ENCODE data around the gene GTF2F2. TPM values are rescaled to one million over a fixed set of nuclear protein-coding genes. Genes with fewer than 3 reads are reported as not detected.

The GTF2F2 gene
- total RNA-seq, 2 experiments from 2014 or later: 19.9 to 25.6 TPM

DNA sequence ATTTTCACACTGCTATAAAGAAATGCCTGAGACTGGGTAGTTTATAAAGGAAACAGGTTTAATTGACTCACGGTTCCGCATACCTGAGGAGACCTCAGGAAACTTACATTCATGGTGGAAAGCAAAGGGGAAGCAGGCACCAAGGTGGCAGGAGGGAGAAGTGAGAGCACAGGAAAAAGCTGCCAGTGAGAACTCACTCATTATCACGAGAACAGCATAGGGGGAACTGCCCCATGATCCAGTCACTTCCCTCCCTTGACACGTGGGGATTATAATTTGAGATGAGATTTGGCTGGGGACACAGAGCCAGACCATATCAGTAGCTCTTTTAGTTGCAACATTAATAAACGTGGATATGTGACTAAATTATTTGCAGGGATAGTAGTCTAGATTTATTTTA is 84.8 kb downstream of the GTF2F2 start:
- no peak for DNase-seq

DNA sequence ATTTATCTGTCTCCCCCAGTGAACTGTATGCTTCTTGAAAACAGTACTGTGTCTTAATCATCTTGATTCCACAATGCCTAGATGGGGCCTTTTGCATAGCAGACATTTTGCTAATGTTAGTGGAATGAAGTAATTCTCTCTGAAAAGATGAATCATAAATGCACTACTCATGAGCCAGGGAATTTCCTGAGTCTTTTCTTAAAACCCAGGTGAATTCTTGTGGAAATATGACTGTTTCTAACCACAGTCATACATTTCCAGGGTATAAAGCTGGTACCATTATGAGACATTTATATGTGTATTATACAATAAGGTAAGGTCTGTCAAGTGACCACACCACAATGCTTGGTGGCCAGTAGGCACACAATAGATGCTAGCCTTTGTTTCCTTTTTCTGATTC is 86.0 kb downstream of the GTF2F2 start:
- DNase-seq (peak; percentile 35), ATAC-seq (peak; percentile 94)
- POLR2A ChIA-PET: no interaction called here
- H3K9me3 Mint-ChIP-seq (ENCODE audit: low read depth): no peaks in the 10 kb centered on the region
- H3K36me3 Mint-ChIP-seq (ENCODE audit: low read depth): peaks cover 27% of the 10 kb centered on the region
- intact Hi-C loops (cut with DNase I, micrococcal nuclease): loop anchor here (1.0 to 5.0 kb wide), 9 partner anchors 86 to 629 kb away; partner anchors contain the start of genes GTF2F2 (in 2 of the 2), CBY2 (in 1 of the 2) and TSC22D1 (in 1 of the 2)
- no peak overlapping the region for H3K27ac Mint-ChIP-seq
- H3K4me3 Mint-ChIP-seq: no peak overlapping the region
- H3K4me1 Mint-ChIP-seq: peaks cover 34% of the 10 kb centered on the region
- no peaks in the 10 kb centered on the region for H3K27me3 Mint-ChIP-seq
- CTCF ChIA-PET: interaction anchor here (0.7 to 2.8 kb wide), 7 partner anchors 9 to 159 kb away, joined by 3 to 20 read pairs (median 4); no protein-coding TSS in a partner anchor

More for the DNA sequence above, 84.8 kb downstream of the GTF2F2 start:
- Mint-ChIP-seq H3K4me1 (peaks cover 34% of the 10 kb centered on the region), H3K4me3 (no peak overlapping the region), H3K9me3 (ENCODE audit: low read depth) (no peaks in the 10 kb centered on the region), H3K36me3 (ENCODE audit: low read depth) (peaks cover 19% of the 10 kb centered on the region), H3K27me3 (no peaks in the 10 kb centered on the region), H3K27ac (no peak overlapping the region)
- ATAC-seq: no peak
- ChIA-PET CTCF (interaction anchor here (0.7 to 2.8 kb wide), 6 partner anchors 12 to 401 kb away, joined by 3 to 20 read pairs (median 3); no protein-coding TSS in a partner anchor), POLR2A (no interaction called here)
- intact Hi-C loops (cut with DNase I, micrococcal nuclease): loop anchor here (5.0 kb wide), 3 partner anchors 117 to 628 kb away; partner anchors contain the start of genes CBY2 (in 1 of the 2) and TSC22D1 (in 1 of the 2)

DNA sequence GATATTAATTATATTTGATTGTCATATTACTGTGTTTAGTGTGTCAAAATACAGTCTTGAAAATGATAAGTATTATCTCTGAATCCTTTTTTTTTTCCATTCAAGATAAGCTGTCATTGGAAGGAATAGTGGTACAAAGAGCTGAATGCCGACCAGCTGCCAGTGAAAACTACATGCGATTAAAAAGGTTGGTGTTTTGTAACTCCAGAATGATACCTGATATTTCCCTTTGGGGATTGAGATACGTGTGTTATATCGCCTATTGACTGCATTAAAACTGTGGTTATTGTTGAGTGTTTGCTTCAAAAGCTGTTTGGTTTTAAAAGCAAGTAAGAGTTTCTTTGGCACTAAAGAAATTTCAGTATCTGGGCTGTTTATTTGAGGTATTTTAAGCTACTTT is 87.0 kb downstream of the GTF2F2 start:
- POLR2A ChIA-PET: no interaction called here
- H3K36me3 Mint-ChIP-seq (ENCODE audit: low read depth): peaks cover 29% of the 10 kb centered on the region

DNA sequence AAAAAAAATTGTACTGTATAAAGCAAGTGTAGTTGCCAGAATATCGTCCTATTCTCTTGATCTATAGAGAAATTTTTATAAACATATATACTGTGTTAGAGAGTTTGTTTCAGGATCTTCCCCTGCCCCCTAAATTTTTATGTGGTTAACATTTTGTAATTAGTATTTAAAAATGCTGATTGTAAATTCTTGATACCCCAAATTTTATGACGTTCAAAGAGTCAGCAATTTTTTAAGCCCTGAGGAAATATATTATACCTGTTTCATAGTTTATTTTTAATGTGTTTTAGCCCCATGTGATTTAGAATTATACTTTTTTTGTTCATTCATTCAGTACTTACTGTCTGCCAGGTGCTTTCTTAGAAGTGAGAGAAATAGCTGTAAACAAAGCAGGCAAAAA is 87.8 kb downstream of the GTF2F2 start:
- peaks cover 31% of the 10 kb centered on the region for H3K4me1 Mint-ChIP-seq
- ATAC-seq (no peak), DNase-seq (no peak)
- intact Hi-C loops (cut with DNase I, micrococcal nuclease): loop anchor here (5.0 kb wide), 3 partner anchors 114 to 631 kb away; partner anchors contain the start of genes CBY2 (in 1 of the 2) and TSC22D1 (in 1 of the 2)
- POLR2A ChIA-PET: no interaction called here
- no peak overlapping the region for H3K4me3 Mint-ChIP-seq
- peaks cover 30% of the 10 kb centered on the region for H3K36me3 Mint-ChIP-seq (ENCODE audit: low read depth)
- no peaks in the 10 kb centered on the region for H3K9me3 Mint-ChIP-seq (ENCODE audit: low read depth)
- no peak overlapping the region for H3K27ac Mint-ChIP-seq
- CTCF ChIA-PET: interaction anchor here (1.0 kb wide), 2 partner anchors 9 kb away, joined by 3 read pairs; no protein-coding TSS in a partner anchor
- no peaks in the 10 kb centered on the region for H3K27me3 Mint-ChIP-seq

More for the DNA sequence above, 87.0 kb downstream of the GTF2F2 start:
- intact Hi-C loops (cut with DNase I, micrococcal nuclease): loop anchor here (2.0 to 5.0 kb wide), 4 partner anchors 115 to 630 kb away; partner anchors contain the start of genes CBY2 (in 1 of the 2) and TSC22D1 (in 1 of the 2)
- CTCF ChIA-PET: interaction anchor here (1.1 to 1.3 kb wide), 3 partner anchors 10 to 160 kb away, joined by 3 to 5 read pairs (median 4); no protein-coding TSS in a partner anchor
- DNase-seq: no peak
- H3K9me3 Mint-ChIP-seq (ENCODE audit: low read depth): no peaks in the 10 kb centered on the region
- no peaks in the 10 kb centered on the region for H3K27me3 Mint-ChIP-seq
- peaks cover 34% of the 10 kb centered on the region for H3K4me1 Mint-ChIP-seq
- no peak overlapping the region for H3K27ac Mint-ChIP-seq
- H3K4me3 Mint-ChIP-seq: no peak overlapping the region
- ATAC-seq: no peak

DNA sequence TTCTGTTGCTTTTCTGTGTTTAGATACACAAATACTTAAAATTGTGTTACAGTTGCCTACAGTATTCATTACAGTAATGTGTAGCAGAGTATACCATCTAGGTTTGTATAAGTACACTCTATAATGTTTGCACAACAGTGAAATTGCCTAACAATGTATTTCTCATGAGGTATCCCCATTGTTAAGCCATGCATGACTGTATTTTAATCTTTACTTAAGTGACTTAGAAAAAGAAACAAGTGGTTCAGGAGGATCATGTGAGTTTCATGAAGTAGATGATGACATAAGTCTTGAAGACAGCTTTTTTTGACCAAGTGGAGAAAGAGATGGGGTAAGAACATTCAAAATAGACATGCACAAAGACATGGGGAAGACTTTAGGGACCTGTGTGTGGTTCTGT is 88.9 kb downstream of the GTF2F2 start:
- peaks cover 32% of the 10 kb centered on the region for H3K36me3 Mint-ChIP-seq (ENCODE audit: low read depth)
- no peak overlapping the region for H3K4me3 Mint-ChIP-seq
- H3K27ac Mint-ChIP-seq: no peak overlapping the region
- ChIA-PET POLR2A (no interaction called here), CTCF (interaction anchor here (1.0 kb wide), 1 partner anchor 10 kb away, joined by 3 read pairs; no protein-coding TSS in a partner anchor)
- H3K9me3 Mint-ChIP-seq (ENCODE audit: low read depth): no peaks in the 10 kb centered on the region
- intact Hi-C loops (cut with DNase I, micrococcal nuclease): loop anchor here (5.0 kb wide), 3 partner anchors 113 to 632 kb away; partner anchors contain the start of genes CBY2 (in 1 of the 2) and TSC22D1 (in 1 of the 2)
- ATAC-seq: no peak
- peaks cover 28% of the 10 kb centered on the region for H3K4me1 Mint-ChIP-seq
- no peaks in the 10 kb centered on the region for H3K27me3 Mint-ChIP-seq
- DNase-seq: no peak

DNA sequence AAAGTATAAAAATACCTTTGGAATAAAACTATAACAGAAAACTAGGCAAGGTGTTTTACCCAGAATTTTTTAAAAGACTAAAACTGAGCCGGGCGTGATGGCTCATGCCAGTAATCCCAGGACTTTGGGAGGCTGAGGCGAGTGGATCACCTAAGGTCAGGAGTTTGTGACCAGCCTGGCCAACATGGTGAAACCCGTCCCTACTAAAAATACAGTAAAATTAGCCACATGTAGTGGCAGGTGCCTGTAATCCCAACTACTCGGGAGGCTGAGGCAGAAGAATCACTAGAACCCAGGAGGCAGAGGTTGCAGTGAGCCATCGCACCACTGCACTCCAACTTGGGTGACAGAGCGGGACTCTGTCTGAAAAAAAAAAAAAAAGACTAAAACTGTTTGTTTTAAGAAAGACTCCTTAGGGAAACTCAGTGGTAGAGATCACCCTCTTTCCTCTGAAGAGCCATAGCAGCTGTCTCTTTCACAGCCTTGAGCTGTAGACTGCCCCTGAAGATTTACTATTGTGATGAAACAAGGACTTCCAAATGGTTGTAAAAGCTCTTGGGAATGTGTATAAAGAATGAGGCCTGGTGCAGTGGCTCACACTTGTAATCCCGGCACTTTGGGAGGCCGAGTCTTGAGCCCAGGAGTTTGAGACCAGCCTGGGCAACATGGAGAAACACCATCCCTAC is 95.2 kb downstream of the GTF2F2 start:
- ATAC-seq (no peak), DNase-seq (no peak)
- H3K9me3 Mint-ChIP-seq (ENCODE audit: low read depth): no peaks in the 10 kb centered on the region
- CTCF ChIA-PET: interaction anchor here (0.6 to 1.7 kb wide), 4 partner anchors 9 to 91 kb away, joined by 3 to 5 read pairs (median 4); no protein-coding TSS in a partner anchor
- H3K27ac Mint-ChIP-seq: no peak overlapping the region
- POLR2A ChIA-PET: no interaction called here
- no peaks in the 10 kb centered on the region for H3K27me3 Mint-ChIP-seq
- H3K36me3 Mint-ChIP-seq (ENCODE audit: low read depth): peaks cover 13% of the 10 kb centered on the region
- intact Hi-C loops (cut with DNase I, micrococcal nuclease): no loop called here
- H3K4me3 Mint-ChIP-seq: no peak overlapping the region
- H3K4me1 Mint-ChIP-seq: peaks cover 18% of the 10 kb centered on the region

DNA sequence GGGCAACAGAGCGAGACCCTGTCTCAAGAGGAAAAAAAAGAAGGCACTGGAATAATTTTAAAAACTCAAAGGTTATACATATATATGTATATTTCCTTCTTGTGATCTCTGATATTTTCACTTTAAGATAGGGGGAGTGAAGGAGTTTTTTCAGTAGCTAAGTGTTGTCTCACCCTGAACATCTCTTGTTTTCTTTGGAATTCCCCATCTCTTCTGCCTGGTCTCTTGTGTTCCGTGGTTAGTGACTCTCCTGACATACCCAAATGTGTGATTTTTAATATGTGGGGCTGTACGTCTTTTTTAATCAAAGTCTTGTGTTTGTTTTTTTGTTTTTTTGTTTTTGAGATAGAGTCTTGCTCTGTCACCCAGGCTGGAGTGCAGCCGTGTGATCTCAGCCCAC is 95.9 kb downstream of the GTF2F2 start:
- H3K27ac Mint-ChIP-seq: no peak overlapping the region
- CTCF ChIA-PET: interaction anchor here (0.6 to 1.7 kb wide), 3 partner anchors 10 to 90 kb away, joined by 4 to 5 read pairs (median 5); no protein-coding TSS in a partner anchor
- POLR2A ChIA-PET: no interaction called here
- peaks cover 18% of the 10 kb centered on the region for H3K4me1 Mint-ChIP-seq
- peaks cover 8% of the 10 kb centered on the region for H3K36me3 Mint-ChIP-seq (ENCODE audit: low read depth)
- intact Hi-C loops (cut with DNase I, micrococcal nuclease): no loop called here
- H3K9me3 Mint-ChIP-seq (ENCODE audit: low read depth): no peaks in the 10 kb centered on the region
- ATAC-seq (no peak), DNase-seq (no peak)
- H3K4me3 Mint-ChIP-seq: no peak overlapping the region
- H3K27me3 Mint-ChIP-seq: no peaks in the 10 kb centered on the region

DNA sequence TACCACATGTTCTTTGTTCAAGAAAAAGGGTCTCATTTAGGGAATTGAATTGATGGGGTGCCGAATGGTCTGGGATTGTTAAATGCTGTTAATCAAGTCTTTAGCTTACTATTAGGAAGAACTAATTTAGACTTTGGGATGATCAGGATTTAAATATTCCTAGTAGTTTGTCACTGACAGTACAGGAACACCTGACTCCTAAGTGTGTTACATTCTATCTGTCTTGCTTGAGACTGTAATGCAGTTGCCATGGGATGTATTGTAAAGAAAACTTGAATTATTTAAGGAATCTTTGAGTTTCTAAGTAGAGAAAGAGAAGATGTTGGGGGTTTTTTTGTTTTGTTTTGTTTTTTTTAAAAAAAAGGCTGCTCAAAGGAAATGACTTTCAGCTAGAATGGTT is 98.4 kb downstream of the GTF2F2 start:
- Mint-ChIP-seq H3K9me3 (ENCODE audit: low read depth) (no peaks in the 10 kb centered on the region), H3K4me1 (peaks cover 18% of the 10 kb centered on the region), H3K4me3 (no peak overlapping the region), H3K36me3 (ENCODE audit: low read depth) (peaks cover 2% of the 10 kb centered on the region), H3K27ac (no peak overlapping the region), H3K27me3 (no peaks in the 10 kb centered on the region)
- no peak for ATAC-seq
- POLR2A ChIA-PET: no interaction called here
- intact Hi-C loops (cut with DNase I, micrococcal nuclease): no loop called here
- no peak for DNase-seq
- CTCF ChIA-PET: no interaction called here

DNA sequence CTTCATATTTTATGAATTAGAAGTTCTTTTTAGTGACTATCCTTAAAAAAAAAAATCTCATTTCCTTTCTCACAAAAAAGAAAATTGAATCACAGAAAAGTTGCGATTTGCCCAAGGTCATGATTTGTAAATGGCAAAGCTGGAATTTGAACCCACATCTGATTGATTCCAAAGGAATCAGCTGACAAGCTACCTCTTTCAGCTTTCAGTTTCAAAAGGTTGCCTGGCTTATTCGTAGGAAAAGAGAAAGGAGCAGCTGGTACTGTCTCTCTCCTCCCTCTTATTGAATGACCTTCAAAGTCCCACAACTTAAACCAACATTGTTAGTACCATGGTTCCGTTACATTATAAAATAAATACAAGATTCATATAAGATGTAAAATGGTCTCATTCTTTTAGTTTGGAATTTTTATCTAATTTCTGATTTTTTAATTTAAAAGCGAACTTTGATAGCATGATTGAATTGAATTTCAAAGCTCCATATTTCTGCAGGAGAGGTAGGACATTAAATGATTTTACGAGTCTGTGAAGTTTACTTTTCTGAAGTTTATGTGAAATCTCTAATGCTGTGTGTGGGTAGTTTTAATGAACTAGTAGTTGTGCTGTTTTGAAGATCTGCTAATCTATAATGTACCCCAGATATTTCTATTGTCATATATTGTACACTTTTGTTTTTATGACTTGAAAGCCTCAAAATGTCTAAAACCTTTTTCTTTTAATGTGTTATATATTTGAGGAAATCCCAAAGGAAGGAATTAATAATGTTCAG is 99.0 kb downstream of the GTF2F2 start:
- Mint-ChIP-seq H3K36me3 (ENCODE audit: low read depth) (peaks cover 5% of the 10 kb centered on the region), H3K4me1 (peaks cover 18% of the 10 kb centered on the region), H3K27me3 (no peaks in the 10 kb centered on the region), H3K9me3 (ENCODE audit: low read depth) (no peaks in the 10 kb centered on the region), H3K27ac (no peak overlapping the region), H3K4me3 (no peak overlapping the region)
- ChIA-PET CTCF (interaction anchor here (0.7 kb wide), 1 partner anchor 62 kb away, joined by 4 read pairs; no protein-coding TSS in a partner anchor), POLR2A (no interaction called here)
- ATAC-seq: no peak
- DNase-seq: no peak
- intact Hi-C loops (cut with DNase I, micrococcal nuclease): no loop called here

DNA sequence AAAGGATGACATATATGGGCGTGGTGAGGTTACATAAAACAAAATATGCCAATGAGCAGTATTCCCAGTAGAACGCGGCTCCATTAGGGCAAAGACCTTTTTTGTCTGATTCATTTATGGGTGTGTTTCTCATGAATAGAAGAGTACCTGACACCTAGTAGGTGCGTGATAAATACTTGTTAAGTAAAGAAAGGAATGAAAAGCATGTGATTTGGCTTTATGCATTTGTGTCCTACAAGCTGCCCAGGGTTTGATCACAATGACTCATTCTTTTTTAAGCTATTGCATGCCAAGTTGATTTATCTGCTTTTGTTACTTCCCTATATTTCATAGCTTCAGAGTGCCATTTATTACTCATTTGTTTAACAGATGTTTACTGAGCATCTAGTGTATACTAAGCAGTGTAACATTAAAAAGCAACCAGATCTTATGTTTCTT is 99.6 kb downstream of the GTF2F2 start:
- POLR2A ChIA-PET: interaction anchor here (0.6 kb wide), 1 partner anchor 109 kb away, joined by 6 read pairs; no protein-coding TSS in a partner anchor
- CTCF ChIA-PET: no interaction called here

DNA sequence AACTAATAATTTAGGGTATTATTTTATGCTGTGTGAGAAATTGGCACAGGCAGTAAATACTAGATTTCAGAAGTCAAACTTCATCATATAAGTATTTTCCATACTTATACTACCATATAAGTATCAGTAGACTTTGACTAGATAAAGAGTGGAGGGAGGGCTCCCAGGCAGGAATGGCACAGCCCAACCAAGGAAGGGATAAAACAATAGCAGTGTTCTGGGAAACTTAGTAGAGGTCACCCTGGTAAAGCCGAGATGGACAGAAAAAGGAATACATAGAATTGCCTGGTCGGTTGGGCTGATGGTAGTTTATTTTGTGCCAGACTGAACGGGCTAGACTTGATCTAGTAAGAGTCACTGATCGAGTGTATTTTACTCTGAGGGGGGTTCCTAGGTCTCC is 100.1 kb downstream of the GTF2F2 start:
- Mint-ChIP-seq H3K4me3 (no peak overlapping the region), H3K27ac (no peak overlapping the region), H3K4me1 (peaks cover 18% of the 10 kb centered on the region), H3K36me3 (ENCODE audit: low read depth) (peaks cover 5% of the 10 kb centered on the region), H3K27me3 (no peaks in the 10 kb centered on the region), H3K9me3 (ENCODE audit: low read depth) (no peaks in the 10 kb centered on the region)
- intact Hi-C loops (cut with DNase I, micrococcal nuclease): no loop called here
- ATAC-seq: no peak
- POLR2A ChIA-PET: interaction anchor here (0.6 kb wide), 1 partner anchor 109 kb away, joined by 6 read pairs; no protein-coding TSS in a partner anchor
- DNase-seq: no peak
- CTCF ChIA-PET: no interaction called here

More for the DNA sequence above, 99.6 kb downstream of the GTF2F2 start:
- Mint-ChIP-seq H3K36me3 (ENCODE audit: low read depth) (peaks cover 5% of the 10 kb centered on the region), H3K4me1 (peaks cover 18% of the 10 kb centered on the region), H3K27me3 (no peaks in the 10 kb centered on the region), H3K4me3 (no peak overlapping the region), H3K9me3 (ENCODE audit: low read depth) (no peaks in the 10 kb centered on the region), H3K27ac (no peak overlapping the region)
- DNase-seq (no peak), ATAC-seq (no peak)
- intact Hi-C loops (cut with DNase I, micrococcal nuclease): no loop called here
